H9 (cell line): ENCODE results near the gene FAM131C. TPM values are rescaled to one million over a fixed set of nuclear protein-coding genes. Genes with fewer than 3 reads are reported as not detected.
A peak's percentile ranks its signal among the peaks of the same experiment; 100 is the strongest.

ENCODE experiments used
- DNase-seq: peaks from one replicate; pipeline ENCODE4 v3.0.0-alpha.2; 2017
- H2AFZ ChIP-seq: one replicate; pipeline ENCODE4 v1.6.1; 2013; ENCODE audit warnings: mild to moderate bottlenecking, low read length, control low read depth, moderate library complexity
- H2AK5ac ChIP-seq: 2 replicates; pipeline ENCODE4 v1.6.1; 2013; ENCODE audit warnings: low read length, control low read depth, mixed read lengths; ENCODE audit not compliant: insufficient read length
- H2BK120ac ChIP-seq: one replicate; pipeline ENCODE4 v1.6.1; 2013; ENCODE audit warnings: low read depth, mild to moderate bottlenecking, low read length, control low read depth, inconsistent platforms; ENCODE audit not compliant: poor library complexity, severe bottlenecking
- H2BK12ac ChIP-seq: 2 replicates; pipeline ENCODE4 v1.6.1; 2013; ENCODE audit warnings: low read length, control low read depth, mixed read lengths, low read depth; ENCODE audit not compliant: insufficient read length
- H2BK15ac ChIP-seq: 2 replicates; pipeline ENCODE4 v1.6.1; 2013; ENCODE audit warnings: low read depth, low read length, control low read depth
- H2BK20ac ChIP-seq: one replicate; pipeline ENCODE4 v1.6.1; 2013; ENCODE audit warnings: low read depth, mild to moderate bottlenecking, low read length, control low read depth, inconsistent platforms; ENCODE audit not compliant: poor library complexity, severe bottlenecking
- H2BK5ac ChIP-seq: 2 replicates; pipeline ENCODE4 v1.6.1; 2013; ENCODE audit warnings: low read length, control low read depth, mixed read lengths; ENCODE audit not compliant: insufficient read length
- H3K14ac ChIP-seq: 2 replicates; pipeline ENCODE4 v1.6.1; 2013; ENCODE audit warnings: low read length, control low read depth; ENCODE audit not compliant: insufficient read depth
- H3K18ac ChIP-seq: 2 replicates; pipeline ENCODE4 v1.6.1; 2013; ENCODE audit warnings: low read depth, mild to moderate bottlenecking, mixed read lengths, low read length, control low read depth; ENCODE audit not compliant: insufficient read length
- H3K23ac ChIP-seq: 2 replicates; pipeline ENCODE4 v1.6.1; 2013; ENCODE audit warnings: low read length, control low read depth, mixed read lengths, low read depth; ENCODE audit not compliant: insufficient read length
- H3K23me2 ChIP-seq: 2 replicates; pipeline ENCODE4 v1.6.1; 2013; ENCODE audit warnings: low read depth, mild to moderate bottlenecking, mixed read lengths, low read length, control low read depth; ENCODE audit not compliant: insufficient read length, poor library complexity, severe bottlenecking
- H3K27ac ChIP-seq: 2 replicates; pipeline ENCODE4 v1.5.1; 2013; ENCODE audit warnings: low read length, control low read depth, mixed read lengths, low read depth; ENCODE audit not compliant: insufficient read length
- H3K27me3 ChIP-seq: 2 replicates; pipeline ENCODE4 v1.6.1; 2013; ENCODE audit warnings: low read length, control low read depth, inconsistent platforms; ENCODE audit not compliant: insufficient read depth
- H3K4ac ChIP-seq: 2 replicates; pipeline ENCODE4 v1.6.1; 2013; ENCODE audit warnings: low read depth, mild to moderate bottlenecking, control low read depth, inconsistent platforms, low read length, moderate library complexity
- H3K4me1 ChIP-seq: 2 replicates; pipeline ENCODE4 v1.6.1; 2013; ENCODE audit warnings: low read length, control low read depth, inconsistent platforms; ENCODE audit not compliant: insufficient read depth
- H3K4me2 ChIP-seq: 2 replicates; pipeline ENCODE4 v1.6.1; 2013; ENCODE audit warnings: low read length, control low read depth, mixed read lengths; ENCODE audit not compliant: insufficient read length, insufficient read depth
- H3K56ac ChIP-seq: 2 replicates; pipeline ENCODE4 v1.6.1; 2013; ENCODE audit warnings: low read depth, mild to moderate bottlenecking, mixed read lengths, low read length, control low read depth; ENCODE audit not compliant: insufficient read length
- H3K79me1 ChIP-seq: 2 replicates; pipeline ENCODE4 v1.6.1; 2013; ENCODE audit warnings: low read depth, mild to moderate bottlenecking, moderate library complexity, low read length, control low read depth, inconsistent platforms; ENCODE audit not compliant: insufficient read depth, poor library complexity, severe bottlenecking
- H3K79me2 ChIP-seq: 2 replicates; pipeline ENCODE4 v1.6.1; 2013; ENCODE audit warnings: low read length, control low read depth, inconsistent platforms; ENCODE audit not compliant: insufficient read depth
- H3K9ac ChIP-seq: 2 replicates; pipeline ENCODE4 v1.6.1; 2013; ENCODE audit warnings: low read length, control low read depth, mixed read lengths; ENCODE audit not compliant: insufficient read length; ENCODE audit errors: extremely low read depth
- H3K9me3 ChIP-seq: one replicate; pipeline ENCODE4 v1.6.1; 2013; ENCODE audit warnings: low read depth, low read length, inconsistent platforms; ENCODE audit not compliant: control insufficient read depth
- H3T11ph ChIP-seq: one replicate; pipeline ENCODE4 v1.6.1; 2013; ENCODE audit warnings: mild to moderate bottlenecking, low read length, control low read depth, inconsistent platforms
- H4K20me1 ChIP-seq: one replicate; pipeline ENCODE4 v1.6.1; 2013; ENCODE audit not compliant: control insufficient read depth, insufficient read length, insufficient read depth
- H4K5ac ChIP-seq: 2 replicates; pipeline ENCODE4 v1.6.1; 2013; ENCODE audit warnings: low read depth, mild to moderate bottlenecking, mixed read lengths, low read length, control low read depth; ENCODE audit not compliant: insufficient read length
- H4K8ac ChIP-seq: replicated peaks from 2 replicates; pipeline ENCODE4 v1.6.1; 2013; ENCODE audit warnings: low read length, control low read depth, mixed read lengths, low read depth; ENCODE audit not compliant: insufficient read length
- H4K91ac ChIP-seq: 2 replicates; pipeline ENCODE4 v1.6.1; 2013; ENCODE audit warnings: low read depth, mild to moderate bottlenecking, moderate library complexity, mixed read lengths, low read length, control low read depth; ENCODE audit not compliant: insufficient read length
- H3K27ac Mint-ChIP-seq, 3 experiments: 2 replicates in 2 of 3; 3 replicates in 1 of 3; pipeline ENCODE4 v1.8.0; 2020 to 2021; ENCODE audit warnings: mixed read lengths in 3 of 3, mild to moderate bottlenecking in 1 of 3, moderate library complexity in 1 of 3
- H3K27me3 Mint-ChIP-seq: 2 replicates; pipeline ENCODE4 v1.8.0; 2021; ENCODE audit warnings: low read depth, mild to moderate bottlenecking, moderate library complexity, mixed read lengths
- H3K36me3 Mint-ChIP-seq, 3 experiments: 2 replicates in 2 of 3; 3 replicates in 1 of 3; pipeline ENCODE4 v1.8.0; 2020 to 2021; ENCODE audit warnings: low read depth in 3 of 3, mixed read lengths in 3 of 3; ENCODE audit not compliant: insufficient read depth in 1 of 3
- H3K4me1 Mint-ChIP-seq, 2 experiments: 2 replicates each; pipeline ENCODE4 v1.8.0; 2020; ENCODE audit warnings: mixed read lengths in 2 of 2
- H3K4me3 Mint-ChIP-seq, 2 experiments: 2 replicates in 1 of 2; 3 replicates in 1 of 2; pipeline ENCODE4 v1.8.0; 2020 to 2021; ENCODE audit warnings: mild to moderate bottlenecking in 2 of 2, mixed read lengths in 2 of 2, moderate library complexity in 1 of 2
- H3K9me3 Mint-ChIP-seq, 2 experiments: 2 replicates in 1 of 2; 3 replicates in 1 of 2; pipeline ENCODE4 v1.8.0; 2020; ENCODE audit warnings: mild to moderate bottlenecking in 2 of 2, mixed read lengths in 2 of 2, moderate library complexity in 1 of 2
- CTCF ChIP-seq: fragments of 200-600 bp; sonication (generic); conservative IDR thresholded peaks from 3 replicates; pipeline ENCODE4 v1.8.0; 2021; ENCODE audit warnings: antibody characterized with exemption, mild to moderate bottlenecking
- WGBS: extraction: QIAGEN DNeasy Blood & Tissue Kit; methylation state at CpG from one replicate; pipeline ENCODE4 v1.1.7; 2013; ENCODE audit warnings: missing lambda C conversion rate, low lambda C conversion rate, mixed read lengths; ENCODE audit not compliant: insufficient read length; ENCODE audit errors: extremely low coverage; 5-methylcytosine and 5-hydroxymethylcytosine counted together
- total RNA-seq: library from RNA; stranded (reverse); gene quantifications from 2 replicates; pipeline ENCODE4 v1.2.1, GENCODE V29; 2021

Gene FAM131C
- total RNA-seq, 1 experiment from 2014 or later = 0.61 TPM

- Histone ChIP-seq H3K79me1 (no peaks in the 10 kb centered on the region), H3K56ac (no peak overlapping the region), H3K4me1 (peaks cover 10% of the 10 kb centered on the region), H3K4me2 (peak overlapping the region; percentile 5), H3K27me3 (no peaks in the 10 kb centered on the region), H3T11ph (no peak overlapping the region), H2BK120ac (no peak overlapping the region), H4K8ac (no peak overlapping the region), H3K23ac (no peak overlapping the region), H3K9ac (no peak overlapping the region), H2BK15ac (no peak overlapping the region), H2BK20ac (no peak overlapping the region), H4K20me1 (no peaks in the 10 kb centered on the region), H2BK5ac (no peak overlapping the region), H3K27ac (no peak overlapping the region), H2AK5ac (no peak overlapping the region), H4K5ac (no peak overlapping the region), H4K91ac (no peak overlapping the region), H2AFZ (no peak overlapping the region), H3K9me3 (no peaks in the 10 kb centered on the region), H3K18ac (no peak overlapping the region), H3K79me2 (no peaks in the 10 kb centered on the region), H3K4ac (no peak overlapping the region), H3K14ac (0 out of 2 replicates have a peak overlapping the region, but pooled peaks have one; percentile 10), H2BK12ac (no peak overlapping the region), H3K23me2 (no peaks in the 10 kb centered on the region)
- Mint-ChIP-seq H3K27me3 (peaks cover 14% of the 10 kb centered on the region), H3K36me3 (no peaks in the 10 kb centered on the region), H3K4me3 (peak overlapping the region; percentile 22 to 30; a peak in 1 of 5 replicates), H3K9me3 (no peaks in the 10 kb centered on the region; a peak in 1 of 5 replicates), H3K4me1 (peaks cover 74 to 79% of the 10 kb centered on the region in 2 experiments), H3K27ac (peak overlapping the region in 2 of 3 experiments; percentile 92 to 94; a peak in 6 of 7 replicates)
- peak; percentile 81 for DNase-seq
- WGBS = no CpG with 5 or more reads among the region's 16 CpGs
- no peak for TF ChIP-seq CTCF
Measured at GRCh38 chr1:16116002-16116401, 42.6 kb upstream of the FAM131C start.
